ENCODE results near the gene MSX2. TPM values are rescaled to one million over a fixed set of nuclear protein-coding genes. Genes with fewer than 3 reads are reported as not detected.

MSX2 gene
- total RNA-seq, 1 donor from 2014 or later, result not detected

GRCh38 chr5:174777111-174777510 is 52.7 kb downstream of the MSX2 start:
- Mint-ChIP-seq H3K27ac (no peak overlapping the region), H3K36me3 (ENCODE audit: low read depth) (no peaks in the 10 kb centered on the region), H3K27me3 (ENCODE audit: low read depth) (no peaks in the 10 kb centered on the region), H3K4me1 (ENCODE audit: low read depth) (no peaks in the 10 kb centered on the region), H3K9me3 (no peaks in the 10 kb centered on the region), H3K4me3 (ENCODE audit: low read depth) (no peak overlapping the region)
- DNase-seq (ENCODE audit: low spot score), result no peak
- intact Hi-C loops (cut with micrococcal nuclease), result no loop called here

GRCh38 chr5:174777583-174777982 is 53.2 kb downstream of the MSX2 start:
- H3K27me3 Mint-ChIP-seq (ENCODE audit: low read depth), result no peaks in the 10 kb centered on the region
- no peak overlapping the region for H3K27ac Mint-ChIP-seq
- DNase-seq (ENCODE audit: low spot score), result no peak
- no peaks in the 10 kb centered on the region for H3K9me3 Mint-ChIP-seq
- H3K4me3 Mint-ChIP-seq (ENCODE audit: low read depth), result no peak overlapping the region
- H3K4me1 Mint-ChIP-seq (ENCODE audit: low read depth), result no peaks in the 10 kb centered on the region
- intact Hi-C loops (cut with micrococcal nuclease), result no loop called here
- H3K36me3 Mint-ChIP-seq (ENCODE audit: low read depth), result no peaks in the 10 kb centered on the region
